Activated T-cell treated with anti-CD3 and anti-CD28 coated beads for 24 hours (primary cell): Measurements from ENCODE around the gene WWOX.

Experiments used
- DNase-seq: peaks from one replicate; pipeline ENCODE4 v3.0.0-alpha.2; 2020; ENCODE audit warnings: low read depth

WWOX gene

DNA sequence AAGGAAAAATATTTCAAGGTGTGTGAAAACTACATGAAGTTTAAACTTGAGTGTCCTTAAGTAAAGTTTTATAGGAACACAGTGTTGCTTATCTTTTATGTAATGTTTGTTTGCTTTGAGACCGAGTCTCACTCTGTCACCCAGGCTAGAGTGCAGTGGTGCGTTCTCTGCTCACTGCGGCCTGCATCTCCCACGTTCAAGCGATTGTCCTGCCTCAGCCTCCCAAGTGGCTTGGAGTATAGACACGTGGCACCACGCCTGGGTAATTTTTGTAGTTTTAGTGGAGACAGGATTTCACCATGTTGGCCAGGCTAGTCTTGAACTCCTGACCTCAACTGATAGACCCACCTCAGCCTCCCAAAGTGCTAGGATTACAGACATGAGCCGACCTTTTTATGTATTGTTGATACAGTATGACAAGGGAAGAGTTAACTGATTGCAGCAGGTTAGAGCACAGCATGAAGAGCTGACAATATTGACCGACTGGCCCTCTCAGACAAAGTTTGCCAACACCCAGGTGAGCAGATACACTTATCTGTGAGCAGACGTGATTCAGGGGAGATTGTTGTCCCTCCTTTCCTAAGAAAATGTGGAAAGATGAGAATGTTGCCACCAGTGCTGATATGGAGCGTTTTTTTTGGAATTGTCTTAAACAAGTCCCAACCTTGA lies 373.7 kb downstream of the WWOX start:
- no peak for DNase-seq

DNA sequence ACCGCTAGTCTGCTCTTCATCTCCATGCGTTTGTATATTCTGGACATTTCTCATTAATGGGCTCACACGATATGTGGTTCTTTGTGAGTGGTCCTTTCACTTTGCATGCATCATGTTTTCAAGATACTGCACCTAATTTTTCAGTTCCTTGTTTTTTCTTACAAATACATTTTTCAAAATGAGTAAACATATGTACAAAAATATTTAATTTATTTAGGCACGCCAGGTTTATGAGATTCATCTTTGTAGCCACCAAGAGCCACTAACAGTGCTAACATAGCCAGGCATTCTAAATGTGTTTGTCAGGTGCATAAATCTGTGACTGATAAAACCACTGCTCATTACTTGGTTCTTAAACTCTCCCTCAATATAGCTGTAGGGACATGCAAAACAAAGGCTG lies 375.3 kb downstream of the WWOX start:
- no peak for DNase-seq

DNA sequence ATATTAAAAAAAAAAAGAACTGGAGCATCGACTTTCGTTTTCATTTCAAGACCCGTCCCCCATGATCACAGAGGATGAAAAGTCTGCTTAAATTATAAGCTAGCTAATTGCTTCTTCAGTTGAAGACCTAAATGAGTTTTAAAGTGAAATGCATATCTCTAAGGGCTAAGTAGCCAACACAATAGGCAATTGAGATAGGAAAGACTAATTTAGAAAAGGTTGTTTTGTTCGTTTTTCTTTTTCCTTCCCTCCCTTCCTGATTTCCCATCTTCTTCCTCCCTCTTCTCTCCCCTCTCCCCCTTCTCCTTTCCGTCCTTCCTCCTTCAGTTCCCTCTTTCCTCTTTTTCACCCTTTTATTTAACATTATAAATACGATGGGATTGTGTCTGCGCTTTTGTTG lies 377.2 kb downstream of the WWOX start:
- DNase-seq = no peak

DNA sequence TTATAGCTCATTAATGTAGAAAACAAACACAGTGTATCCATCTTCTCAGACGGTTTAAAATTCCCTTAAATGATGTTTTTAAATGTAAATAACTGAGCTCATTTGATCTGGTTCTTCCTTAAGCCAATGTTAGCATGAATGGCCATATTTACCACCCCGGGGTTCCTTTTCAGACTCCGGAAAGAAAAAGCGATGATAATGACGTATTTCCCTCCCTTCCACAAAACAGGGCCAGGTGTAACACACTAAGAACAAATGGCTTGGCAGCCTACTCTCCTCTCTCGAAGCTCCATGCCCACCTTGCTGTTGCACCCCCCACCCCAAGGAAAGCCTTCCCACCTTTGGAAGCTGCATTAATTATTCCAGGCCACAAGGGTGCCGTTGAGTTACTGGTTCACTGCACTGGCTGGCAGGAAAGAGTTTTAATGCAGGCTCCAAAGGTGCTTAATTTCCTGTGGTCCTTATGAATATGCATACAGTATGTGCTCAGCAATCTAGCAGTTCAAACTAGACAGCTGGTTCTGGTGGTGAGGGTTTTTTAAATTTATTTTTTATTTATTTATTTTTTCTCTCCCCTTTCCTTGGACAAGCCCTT lies 378.9 kb downstream of the WWOX start:
- DNase-seq = no peak

DNA sequence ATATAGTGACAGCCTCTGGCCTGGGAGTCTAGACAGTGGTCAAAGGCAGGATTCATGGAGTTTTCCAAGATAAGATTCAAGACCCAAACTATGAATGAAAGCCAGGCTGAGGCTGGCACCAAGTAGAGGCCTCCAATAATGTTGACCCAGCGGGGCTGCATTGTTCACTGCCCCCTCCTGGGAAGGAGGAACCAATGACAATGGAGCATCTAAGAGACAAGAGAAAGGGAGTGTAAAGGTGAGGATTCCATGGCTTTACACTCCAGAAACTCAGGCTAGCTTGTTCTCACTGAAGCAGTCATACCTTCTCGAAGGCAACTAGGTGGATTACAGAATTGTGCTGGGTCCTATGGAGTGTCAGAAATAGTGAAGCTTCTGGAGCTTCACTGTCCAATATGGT lies 380.3 kb downstream of the WWOX start:
- no peak for DNase-seq

DNA sequence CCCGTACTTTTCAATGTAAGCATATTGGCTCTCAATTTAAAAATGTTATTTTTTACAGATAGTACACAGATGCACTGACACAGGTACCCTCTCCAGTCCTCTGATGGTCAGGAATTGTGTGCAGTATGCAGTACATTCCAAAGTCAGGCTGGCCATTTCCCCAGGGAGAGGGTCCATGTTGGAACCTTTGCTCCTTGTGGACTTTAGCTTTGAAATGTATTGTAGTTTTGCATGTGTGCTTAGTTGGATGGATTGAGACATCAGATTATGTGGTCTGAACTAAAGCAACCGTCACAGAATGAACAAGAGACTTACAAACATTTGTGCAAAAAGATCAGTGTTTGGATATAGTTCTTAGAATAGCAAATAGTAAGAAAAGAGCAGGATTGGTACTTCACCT lies 381.1 kb downstream of the WWOX start:
- DNase-seq = no peak

DNA sequence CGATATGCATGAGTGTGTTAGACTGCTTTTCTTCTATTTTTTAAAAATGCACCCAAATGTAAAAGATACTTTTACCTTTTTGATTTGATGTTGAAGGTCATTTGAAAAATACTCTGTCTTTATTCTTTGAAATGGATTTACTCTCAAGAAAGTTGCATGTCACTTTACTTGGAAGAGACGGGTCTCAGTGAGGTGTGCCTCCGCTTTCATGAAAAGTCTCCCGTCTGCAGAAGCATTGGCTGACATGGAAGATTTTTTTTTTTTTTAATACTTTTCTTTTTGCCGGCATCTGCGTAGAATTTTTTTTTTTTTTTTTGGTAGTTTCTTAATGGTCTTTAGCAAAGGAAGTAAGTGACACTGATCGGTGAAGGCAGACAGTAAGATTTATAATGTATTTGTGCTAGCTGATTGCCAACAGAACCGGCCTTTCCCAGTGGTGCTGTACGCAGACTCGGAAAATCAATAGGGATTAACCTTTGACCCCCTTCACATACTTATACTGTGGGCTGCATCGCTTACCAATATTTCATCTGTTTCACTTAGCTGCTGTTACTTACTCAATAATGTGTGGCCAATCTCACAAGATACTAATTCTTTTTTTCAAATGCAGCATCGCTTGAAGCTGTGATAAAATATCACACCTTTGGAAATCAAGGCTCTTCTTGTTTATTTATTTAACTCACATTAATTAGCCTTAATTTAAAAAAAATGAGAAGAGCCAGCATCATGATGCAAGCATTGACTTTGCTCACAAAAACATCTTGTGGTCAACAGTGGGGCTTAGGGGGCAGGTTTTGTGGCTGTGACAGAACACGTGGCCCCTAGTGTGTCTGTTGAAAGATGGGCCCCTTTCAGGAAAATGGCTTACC lies 383.9 kb downstream of the WWOX start:
- no peak for DNase-seq

DNA sequence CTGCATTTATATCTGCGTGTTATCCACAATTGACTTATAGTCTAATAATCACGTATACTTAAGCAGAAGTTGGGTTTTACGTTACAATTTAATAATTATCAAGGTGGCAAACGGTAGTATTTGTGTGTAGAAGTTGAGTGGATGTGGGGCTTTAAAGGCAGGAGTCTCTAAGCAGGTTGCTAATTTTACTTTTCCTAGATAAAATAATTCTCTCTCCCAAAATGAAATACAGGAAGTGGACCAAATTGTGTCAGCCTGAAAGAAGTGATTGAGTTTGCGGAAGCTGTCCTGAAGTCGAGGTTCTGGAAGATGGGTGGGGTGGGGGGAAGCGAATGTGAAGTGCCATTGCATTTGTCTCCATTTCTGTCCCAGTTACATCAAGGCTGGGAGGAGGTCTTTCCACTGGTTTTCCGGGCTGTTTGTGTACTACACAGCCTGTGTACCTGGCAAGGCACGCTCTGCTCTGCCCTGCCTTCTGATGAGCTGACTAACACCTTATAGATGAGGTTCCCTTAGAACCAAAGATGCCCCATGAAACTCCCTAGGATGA lies 385.1 kb downstream of the WWOX start:
- no peak for DNase-seq

DNA sequence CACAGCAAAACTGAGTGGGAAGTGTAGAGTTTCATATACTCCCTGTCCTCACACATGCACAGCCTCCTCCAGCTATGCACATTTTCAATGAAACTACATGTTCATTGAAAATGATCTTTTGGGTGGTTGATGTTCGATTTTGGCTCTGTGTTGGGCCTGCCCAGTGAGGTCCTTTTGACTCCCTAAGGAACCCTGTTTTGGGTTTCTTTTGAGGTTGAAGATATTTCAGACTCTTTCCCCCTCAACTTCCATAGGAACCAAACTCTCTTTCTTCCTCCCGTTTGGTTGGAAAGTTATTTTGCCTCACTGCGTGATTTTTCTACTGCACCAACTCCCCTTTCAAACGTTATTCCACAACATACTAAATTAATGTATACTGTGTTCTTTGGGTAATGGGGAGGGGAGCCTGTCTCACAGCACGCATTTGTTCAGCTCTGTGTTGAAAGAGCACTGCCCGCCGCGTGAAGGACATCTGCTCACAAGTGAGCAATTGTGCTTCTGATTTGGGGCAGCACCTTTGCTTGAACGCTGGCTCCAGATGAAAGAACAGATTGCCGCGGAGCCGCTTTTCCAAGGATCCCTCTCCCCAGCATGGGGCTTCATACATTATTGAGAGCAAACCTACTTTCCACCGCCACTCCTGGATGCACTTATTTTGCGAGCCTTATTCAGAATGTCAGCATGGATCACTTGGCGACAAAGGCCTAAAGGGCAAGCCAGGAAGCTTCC lies 385.9 kb downstream of the WWOX start:
- DNase-seq = no peak

DNA sequence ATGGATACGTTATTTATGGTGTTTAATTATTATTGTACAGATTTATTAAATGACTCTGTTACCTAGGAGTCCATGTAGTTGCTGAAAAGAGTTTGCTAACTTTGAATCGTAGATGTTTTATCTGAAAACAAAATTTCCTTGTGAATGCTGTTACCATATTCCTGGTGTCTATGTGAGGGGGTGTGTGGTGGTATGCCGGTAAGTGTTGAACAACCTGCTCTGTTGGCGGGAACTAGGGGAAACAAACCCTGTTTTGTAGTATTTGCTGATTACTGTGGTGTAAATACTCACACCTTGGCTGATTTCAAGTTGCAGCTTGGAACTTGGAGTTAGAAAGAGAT lies 386.4 kb downstream of the WWOX start:
- no peak for DNase-seq

DNA sequence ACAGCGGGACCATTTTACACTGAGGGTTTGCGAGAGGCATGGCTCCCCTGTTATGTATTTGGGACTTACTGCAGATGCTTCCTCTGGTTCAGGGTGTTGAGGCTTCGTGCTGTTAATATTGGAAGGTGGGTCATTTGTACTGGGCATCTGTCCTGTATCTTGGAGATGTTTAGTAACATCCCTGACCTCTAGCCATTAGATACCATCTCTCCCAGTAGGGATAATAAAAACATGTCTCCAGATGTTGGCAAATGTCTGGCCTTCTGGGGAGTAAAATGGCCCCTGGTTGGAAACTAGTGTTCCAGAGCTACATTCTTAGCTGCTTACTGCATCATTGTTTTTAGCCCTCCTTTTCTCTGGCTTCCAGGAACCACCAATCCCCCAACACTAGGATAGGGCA lies 388.0 kb downstream of the WWOX start:
- no peak for DNase-seq

DNA sequence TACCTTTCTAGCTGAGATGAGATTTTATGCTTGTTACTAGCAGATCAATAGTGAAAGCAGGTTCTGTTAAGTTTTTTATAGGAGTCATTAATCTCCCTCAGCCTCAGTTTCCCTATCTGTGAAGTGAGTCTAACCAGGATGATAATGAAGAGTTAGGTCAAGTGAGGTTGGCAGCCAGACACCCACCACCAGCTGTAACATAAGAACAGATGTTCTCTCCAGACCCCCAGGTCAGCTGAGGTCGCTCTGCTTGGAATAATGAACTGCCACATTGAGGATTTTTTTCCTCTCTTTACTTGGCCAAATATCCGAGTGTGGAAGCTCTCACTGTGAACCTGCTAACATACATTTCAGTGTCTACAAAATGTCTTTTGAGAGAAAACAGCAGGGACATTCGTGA lies 389.6 kb downstream of the WWOX start:
- DNase-seq = no peak

DNA sequence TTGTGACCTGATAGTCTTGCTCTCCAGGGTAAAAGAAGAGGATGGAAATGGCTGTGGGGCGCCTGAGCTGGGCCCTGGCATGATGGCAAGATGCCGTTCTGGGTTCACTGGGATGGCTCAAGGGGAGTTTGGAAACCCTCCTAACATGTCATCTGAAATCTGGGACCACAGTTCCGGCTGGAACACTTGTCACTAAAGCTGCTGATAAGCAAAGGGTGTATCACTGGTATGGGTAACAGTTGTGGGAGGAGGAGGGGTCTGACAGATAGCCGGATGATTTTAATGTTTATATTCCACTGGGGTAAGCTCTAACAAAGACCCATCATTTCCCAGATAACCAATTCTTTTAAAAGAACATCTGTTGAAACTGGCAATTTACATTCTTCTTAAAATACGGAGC lies 390.2 kb downstream of the WWOX start:
- DNase-seq = no peak

DNA sequence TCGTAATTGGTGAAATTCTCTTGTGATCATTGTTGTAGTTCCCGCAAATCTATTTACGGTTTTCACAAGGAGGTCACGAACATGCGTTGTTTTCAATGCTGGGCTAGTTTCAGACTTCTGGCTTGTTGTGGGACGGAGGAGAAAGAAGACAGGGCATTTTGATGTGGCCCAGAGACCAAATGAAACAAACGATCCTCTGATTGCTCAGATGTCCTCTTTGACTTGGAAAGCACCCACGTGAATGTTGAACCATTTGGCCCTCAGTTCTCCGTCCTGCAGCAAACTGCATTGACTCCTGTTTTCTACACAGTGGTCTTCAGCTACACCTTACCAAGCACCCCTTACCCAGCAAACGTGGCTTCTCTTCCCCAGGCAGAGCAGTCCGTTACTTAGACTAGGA lies 391.0 kb downstream of the WWOX start:
- DNase-seq = no peak

DNA sequence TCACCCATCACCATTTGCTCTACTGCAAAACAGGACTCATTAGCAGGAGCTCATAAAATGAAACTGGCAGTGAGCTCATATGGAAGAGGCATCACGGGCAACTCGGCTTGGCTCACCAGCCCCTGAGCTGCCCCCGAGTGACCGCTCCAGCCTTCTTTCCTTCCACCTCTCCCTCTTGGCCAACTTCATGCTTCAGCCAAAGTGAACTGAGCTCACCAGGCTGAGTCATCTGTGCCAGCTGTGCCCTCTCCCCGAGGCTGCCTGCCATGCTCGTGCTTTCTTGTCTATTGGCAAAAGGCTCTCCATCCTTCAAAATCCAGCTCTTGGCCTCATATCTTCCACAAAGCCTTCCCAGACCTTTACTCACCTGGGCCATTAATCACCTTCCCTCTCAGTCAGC lies 391.4 kb downstream of the WWOX start:
- DNase-seq = no peak

DNA sequence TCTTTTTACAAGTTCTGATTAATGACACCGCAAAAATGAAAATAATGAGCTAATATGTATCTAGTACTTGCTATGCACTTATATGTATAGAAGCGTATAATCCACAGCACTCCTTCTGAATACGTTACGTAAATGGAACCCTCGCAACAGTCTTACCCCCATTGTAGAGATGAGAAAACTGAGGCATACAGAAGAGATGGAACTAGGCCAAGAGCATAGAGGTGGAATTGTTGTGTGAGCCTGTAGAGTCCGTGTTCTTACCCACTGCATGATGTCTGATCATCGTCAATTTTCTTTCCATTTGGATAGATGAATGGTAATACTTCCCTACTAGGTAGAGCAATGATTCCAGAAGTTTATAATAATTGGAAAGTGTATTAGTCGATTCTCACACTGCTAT lies 394.1 kb downstream of the WWOX start:
- no peak for DNase-seq

DNA sequence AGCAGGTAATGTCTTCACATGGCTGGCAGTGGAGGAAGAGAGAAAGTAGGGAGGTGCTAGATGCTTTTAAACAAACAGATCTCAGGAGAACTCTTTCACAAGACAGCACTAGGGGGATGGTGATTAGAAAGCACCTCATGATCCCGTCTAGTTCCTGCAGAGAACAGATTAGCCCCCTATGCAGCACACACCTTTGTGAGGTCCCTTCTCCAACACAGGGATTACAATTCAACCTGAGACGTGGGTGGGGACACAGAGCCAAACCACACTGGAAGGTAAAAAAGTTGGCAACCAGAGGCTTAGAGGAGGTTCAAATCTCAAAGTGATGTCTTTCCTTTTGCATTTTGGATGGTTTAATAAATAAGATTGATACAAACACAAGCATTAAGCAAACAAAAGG lies 394.7 kb downstream of the WWOX start:
- no peak for DNase-seq

DNA sequence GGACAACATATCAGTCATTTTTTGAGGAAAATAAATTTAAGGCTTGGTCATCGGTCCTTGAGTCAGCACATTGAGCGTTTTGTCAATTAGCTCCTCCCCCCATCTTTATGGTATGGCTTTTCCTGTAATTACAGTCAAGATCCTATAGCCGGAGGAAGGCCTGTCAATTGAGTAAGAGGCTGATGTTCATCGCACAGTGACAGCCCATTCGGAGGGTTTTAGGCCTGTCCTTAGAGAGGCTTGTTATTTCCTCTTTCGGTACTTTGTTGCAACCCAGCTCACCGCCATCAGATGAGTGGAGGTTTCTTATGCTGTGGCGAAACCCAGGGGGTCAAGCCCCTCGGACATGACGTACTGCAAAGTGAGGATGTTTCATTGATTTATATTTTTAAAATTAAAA lies 395.2 kb downstream of the WWOX start:
- DNase-seq = no peak

DNA sequence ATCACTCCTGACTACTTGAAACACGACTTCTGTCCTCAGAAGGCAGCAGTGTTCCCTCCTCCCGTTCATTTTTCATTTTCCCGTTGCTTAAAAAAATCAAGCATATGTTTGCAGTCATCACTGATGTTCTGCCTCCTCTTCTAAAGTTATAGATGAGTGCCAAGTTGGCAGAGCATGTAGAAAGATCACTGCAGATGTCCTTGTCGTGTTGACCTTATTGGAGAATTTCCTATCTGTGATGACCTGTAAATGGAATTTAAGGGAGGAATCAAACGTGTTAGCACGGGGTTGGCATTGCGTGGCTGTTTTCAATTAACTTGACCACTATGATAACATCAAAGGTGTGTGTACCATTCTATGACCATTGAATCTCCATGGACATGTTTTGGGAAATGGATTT lies 396.7 kb downstream of the WWOX start:
- no peak for DNase-seq

DNA sequence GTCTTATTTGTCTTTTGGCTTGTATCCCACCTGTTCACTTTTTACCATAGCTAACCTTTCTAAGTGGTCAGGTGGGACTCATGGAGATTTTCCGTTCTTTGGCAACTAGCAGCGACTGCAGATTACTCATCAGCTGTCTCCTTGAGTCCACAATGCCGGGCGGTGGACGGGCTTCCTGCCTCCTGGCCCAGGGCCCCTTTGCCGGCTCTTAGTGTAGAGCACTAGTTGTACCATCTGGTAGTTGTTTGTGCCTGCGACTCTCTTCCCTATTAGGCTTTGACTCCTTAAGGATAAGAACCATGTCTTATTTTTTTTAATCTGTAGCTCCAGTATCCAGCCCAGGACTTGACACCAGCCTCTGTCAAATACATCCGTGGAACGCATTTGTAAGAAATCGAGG lies 399.9 kb downstream of the WWOX start:
- no peak for DNase-seq

DNA sequence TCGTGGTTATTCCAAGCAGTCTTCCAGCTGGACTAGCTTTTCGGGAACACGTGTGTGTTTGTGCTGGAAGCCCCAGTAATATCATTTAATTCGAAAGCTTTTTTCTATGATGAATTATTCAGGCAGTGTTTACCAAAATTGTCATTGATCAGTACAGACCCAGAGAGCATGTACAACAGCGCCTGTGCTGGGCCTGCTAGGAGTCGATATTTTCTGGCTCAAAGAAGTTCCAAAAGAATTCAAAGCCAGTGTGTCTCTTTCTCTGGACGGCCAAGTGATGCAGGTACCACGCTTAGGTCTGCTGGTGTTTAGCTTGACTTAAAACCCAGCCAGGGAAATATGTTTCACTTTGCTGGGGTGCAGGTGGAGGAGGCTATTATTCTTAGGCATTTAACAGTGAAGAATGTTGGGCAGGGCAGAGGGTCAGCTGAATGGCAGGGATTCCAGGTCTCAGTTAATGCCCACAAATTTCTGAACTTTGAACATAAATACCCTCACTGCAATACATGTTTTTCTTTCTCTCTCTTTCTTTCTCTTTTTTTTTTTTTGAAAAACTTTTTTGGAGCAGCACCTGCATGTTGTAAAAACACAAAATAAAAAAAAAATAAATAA lies 401.3 kb downstream of the WWOX start:
- no peak for DNase-seq

DNA sequence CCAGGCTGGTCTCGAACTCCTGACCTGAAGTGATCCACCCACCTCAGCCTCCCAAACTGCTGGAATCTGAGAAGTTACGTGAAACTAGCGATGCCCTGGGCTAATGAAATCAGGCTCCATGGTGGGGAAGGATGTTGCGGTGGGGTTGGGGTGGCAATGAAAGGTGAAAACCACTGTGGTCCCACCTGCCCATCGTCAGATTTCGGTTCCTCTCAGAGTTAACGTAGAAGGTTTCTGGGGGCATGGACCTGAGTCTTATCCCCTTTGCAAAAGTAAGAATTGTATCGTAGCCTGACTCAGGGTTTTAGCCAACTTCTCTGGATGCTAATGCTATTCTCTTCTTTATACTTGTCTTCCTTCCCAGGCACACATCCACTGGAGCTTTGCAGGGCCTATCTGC lies 402.3 kb downstream of the WWOX start:
- DNase-seq = no peak
